ENCODE data around the gene CD58. TPM values are rescaled to one million over a fixed set of nuclear protein-coding genes. Genes with fewer than 3 reads are reported as not detected.

CD58 gene
- total and polyA plus RNA-seq, 9 of the 15 experiments (the other 6 are each of a cell fraction or from before 2014, with no cell fraction given), result 18.1 to 113 (median 37.4) TPM

GRCh38 chr1:116476321-116476720 is 94.5 kb downstream of the CD58 start (continued):
- TF ChIP-seq ZBTB11 (CRISPR knock-in tag; IDR thresholded peaks at IDR 0.05) (0 out of 6 replicates have a peak, but pooled peaks of 1 of the 3 experiments have one; percentile 23), TFAP4 (CRISPR knock-in tag; IDR thresholded peaks at IDR 0.05; ENCODE audit: borderline replicate concordance) (peak; percentile 62), ARID1B (IDR thresholded peaks at IDR 0.05) (peak; percentile 86), ETV6 (IDR thresholded peaks at IDR 0.05; ENCODE audit: borderline replicate concordance in 1 of 2, low read depth in 2 of 2, low read length in 1 of 2) (no peak), ETV6 (CRISPR knock-in tag; IDR thresholded peaks at IDR 0.05; ENCODE audit: borderline replicate concordance) (no peak), NR2C1 (IDR thresholded peaks at IDR 0.05) (0 out of 2 replicates have a peak, but pooled peaks have one; percentile 23), NR2C1 (tag; IDR thresholded peaks at IDR 0.05) (no peak; the same call in 1 of the 2 replicates), SMAD4 (CRISPR knock-in tag; conservative IDR thresholded peaks at IDR 0.05) (peak; percentile 88), CHD7 (IDR thresholded peaks at IDR 0.05; ENCODE audit: low read depth, low read length) (peak; percentile 42), SMARCA4 (IDR thresholded peaks at IDR 0.05) (peak; percentile 73), HNRNPH1 (optimal IDR thresholded peaks at IDR 0.05; ENCODE audit: low read depth, low read length) (no peak), ZNF274 (IDR thresholded peaks at IDR 0.05; ENCODE audit: borderline replicate concordance, low read depth, low read length) (no peak), CBFA2T2 (conservative IDR thresholded peaks at IDR 0.05) (peak; percentile 68)
